ENCODE data around the gene ERVFRD-1. TPM values are rescaled to one million over a fixed set of nuclear protein-coding genes. Genes with fewer than 3 reads are reported as not detected.

The ERVFRD-1 gene, protein sequence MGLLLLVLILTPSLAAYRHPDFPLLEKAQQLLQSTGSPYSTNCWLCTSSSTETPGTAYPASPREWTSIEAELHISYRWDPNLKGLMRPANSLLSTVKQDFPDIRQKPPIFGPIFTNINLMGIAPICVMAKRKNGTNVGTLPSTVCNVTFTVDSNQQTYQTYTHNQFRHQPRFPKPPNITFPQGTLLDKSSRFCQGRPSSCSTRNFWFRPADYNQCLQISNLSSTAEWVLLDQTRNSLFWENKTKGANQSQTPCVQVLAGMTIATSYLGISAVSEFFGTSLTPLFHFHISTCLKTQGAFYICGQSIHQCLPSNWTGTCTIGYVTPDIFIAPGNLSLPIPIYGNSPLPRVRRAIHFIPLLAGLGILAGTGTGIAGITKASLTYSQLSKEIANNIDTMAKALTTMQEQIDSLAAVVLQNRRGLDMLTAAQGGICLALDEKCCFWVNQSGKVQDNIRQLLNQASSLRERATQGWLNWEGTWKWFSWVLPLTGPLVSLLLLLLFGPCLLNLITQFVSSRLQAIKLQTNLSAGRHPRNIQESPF
- total RNA-seq, result under 1 TPM in 1 of 3 donors, not detected in 2; 0.80 TPM

DNA sequence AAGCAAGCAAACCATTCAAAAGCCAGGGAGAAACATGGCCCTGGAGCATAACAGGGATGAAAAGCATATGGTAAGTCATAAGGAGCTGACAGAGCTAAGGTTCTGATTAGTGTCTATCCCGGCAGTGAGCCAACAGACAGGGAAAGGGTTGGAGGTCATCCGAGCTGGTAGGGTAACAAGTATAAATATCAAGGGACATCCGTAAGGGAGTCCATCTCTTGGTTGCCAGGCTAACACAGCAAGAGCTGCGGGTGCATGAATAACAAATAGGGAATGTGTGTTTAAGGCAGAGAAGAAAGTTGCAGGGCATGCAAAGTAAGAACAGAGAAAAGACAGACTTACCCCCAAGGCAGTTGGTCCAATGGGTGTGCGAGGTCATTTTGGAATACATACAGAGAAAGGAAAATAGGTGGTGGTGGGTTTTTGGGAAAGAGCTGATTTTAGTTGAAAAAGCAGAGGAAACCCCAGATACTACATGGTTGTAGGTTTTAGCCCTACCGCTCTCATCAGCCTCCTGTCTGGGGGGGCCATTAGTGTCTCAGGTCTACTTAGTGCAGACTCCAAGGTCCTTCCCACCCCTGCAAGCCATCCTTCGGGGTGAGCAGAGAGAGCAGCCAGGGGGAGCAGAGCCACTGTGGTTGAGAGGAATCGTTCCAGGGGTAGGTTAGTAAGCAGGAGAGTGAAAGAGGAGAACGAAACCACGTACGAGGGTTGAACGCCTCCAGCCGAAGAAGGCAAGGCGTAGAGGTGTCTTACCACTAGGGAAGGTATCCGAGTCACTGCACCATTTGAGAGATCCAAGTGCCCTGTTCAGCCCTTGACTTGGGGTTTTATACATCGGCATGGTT, at the start of gene ERVFRD-1:
TSS of gene ERVFRD-1 (minus strand) at position 805 of the 848 bp plus-strand sequence. CDS start 6,415 bp downstream, outside the sequence.
- intact Hi-C loops (cut with DNase I; ENCODE audit: low total_unique reads), result no loop called here
- Histone ChIP-seq H3K4me3 (no peak within 1 kb of the TSS), H3K36me3 (no peaks in the 10 kb centered on the region), H3K27ac (no peak within 1 kb of the TSS), H3K27me3 (no peaks in the 10 kb centered on the region), H3K9me3 (no peaks in the 10 kb centered on the region), H3K4me1 (no peaks in the 10 kb centered on the region)
- no peak for DNase-seq (ENCODE audit: low spot score in 2 of 2)
- TF ChIP-seq, protein P1, sequence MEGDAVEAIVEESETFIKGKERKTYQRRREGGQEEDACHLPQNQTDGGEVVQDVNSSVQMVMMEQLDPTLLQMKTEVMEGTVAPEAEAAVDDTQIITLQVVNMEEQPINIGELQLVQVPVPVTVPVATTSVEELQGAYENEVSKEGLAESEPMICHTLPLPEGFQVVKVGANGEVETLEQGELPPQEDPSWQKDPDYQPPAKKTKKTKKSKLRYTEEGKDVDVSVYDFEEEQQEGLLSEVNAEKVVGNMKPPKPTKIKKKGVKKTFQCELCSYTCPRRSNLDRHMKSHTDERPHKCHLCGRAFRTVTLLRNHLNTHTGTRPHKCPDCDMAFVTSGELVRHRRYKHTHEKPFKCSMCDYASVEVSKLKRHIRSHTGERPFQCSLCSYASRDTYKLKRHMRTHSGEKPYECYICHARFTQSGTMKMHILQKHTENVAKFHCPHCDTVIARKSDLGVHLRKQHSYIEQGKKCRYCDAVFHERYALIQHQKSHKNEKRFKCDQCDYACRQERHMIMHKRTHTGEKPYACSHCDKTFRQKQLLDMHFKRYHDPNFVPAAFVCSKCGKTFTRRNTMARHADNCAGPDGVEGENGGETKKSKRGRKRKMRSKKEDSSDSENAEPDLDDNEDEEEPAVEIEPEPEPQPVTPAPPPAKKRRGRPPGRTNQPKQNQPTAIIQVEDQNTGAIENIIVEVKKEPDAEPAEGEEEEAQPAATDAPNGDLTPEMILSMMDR (IDR thresholded peaks at IDR 0.05), result no peak

DNA sequence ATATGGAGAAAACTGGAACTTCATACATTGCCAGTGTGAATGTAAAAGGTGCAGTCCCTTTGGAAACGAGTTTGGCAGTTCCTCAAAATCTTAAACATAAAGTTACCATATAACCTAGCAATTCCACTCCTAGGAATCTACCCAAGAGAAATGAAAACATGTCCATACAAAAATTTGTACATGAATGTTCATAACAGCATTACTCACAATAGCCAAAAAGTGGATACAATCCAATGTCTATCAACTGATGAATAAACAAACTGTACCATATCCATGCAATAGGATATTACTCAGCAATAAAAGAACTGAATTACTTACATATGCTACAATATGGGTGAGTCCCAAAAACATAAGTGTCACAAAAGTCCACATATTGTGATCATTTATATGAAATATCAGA, 48.7 kb upstream of the ERVFRD-1 start:
- no peaks in the 10 kb centered on the region for H3K27me3 ChIP-seq
- no peaks in the 10 kb centered on the region for H3K36me3 ChIP-seq
- TF ChIP-seq POLR2AphosphoS5 (IDR thresholded peaks at IDR 0.05) (no peak), POLR2A (IDR thresholded peaks at IDR 0.05) (no peak)
- TF ChIP-seq, protein P1 (IDR thresholded peaks at IDR 0.05), result no peak
- intact Hi-C loops (cut with DNase I; ENCODE audit: low total_unique reads), result no loop called here
- no peak overlapping the region for H3K27ac ChIP-seq
- no peaks in the 10 kb centered on the region for H3K4me1 ChIP-seq
- no peaks in the 10 kb centered on the region for H3K9me3 ChIP-seq
- no peak overlapping the region for H3K4me3 ChIP-seq
- no peak for DNase-seq (ENCODE audit: low spot score in 2 of 2)

DNA sequence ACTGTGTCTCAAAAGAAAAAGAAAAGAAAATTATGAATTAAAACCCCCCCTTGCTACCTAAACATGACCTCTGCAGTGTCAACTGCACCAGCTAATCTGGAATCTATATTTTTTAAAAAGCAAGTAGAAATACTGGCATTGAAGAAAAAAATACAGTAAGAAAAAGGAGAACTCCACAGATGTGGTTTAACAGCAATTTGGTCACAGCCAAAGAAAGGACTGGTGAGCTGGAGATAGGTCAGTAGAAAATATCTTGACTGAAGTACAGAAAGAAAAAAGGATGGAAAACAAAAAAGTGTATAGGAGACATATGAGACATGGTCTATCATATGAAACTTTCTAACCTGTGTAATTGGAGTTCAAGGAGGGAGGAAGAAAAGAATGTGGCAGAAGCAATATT, 44.1 kb upstream of the ERVFRD-1 start:
- H3K9me3 ChIP-seq, result no peaks in the 10 kb centered on the region
- intact Hi-C loops (cut with DNase I; ENCODE audit: low total_unique reads), result no loop called here
- DNase-seq (ENCODE audit: low spot score in 2 of 2), result no peak
- H3K36me3 ChIP-seq, result no peaks in the 10 kb centered on the region
- TF ChIP-seq, protein P1 (IDR thresholded peaks at IDR 0.05), result no peak
- TF ChIP-seq POLR2AphosphoS5 (IDR thresholded peaks at IDR 0.05), result no peak
- TF ChIP-seq POLR2A (IDR thresholded peaks at IDR 0.05), result no peak
- no peak overlapping the region for H3K4me3 ChIP-seq
- no peaks in the 10 kb centered on the region for H3K4me1 ChIP-seq
- H3K27me3 ChIP-seq, result no peaks in the 10 kb centered on the region
- H3K27ac ChIP-seq, result no peak overlapping the region

DNA sequence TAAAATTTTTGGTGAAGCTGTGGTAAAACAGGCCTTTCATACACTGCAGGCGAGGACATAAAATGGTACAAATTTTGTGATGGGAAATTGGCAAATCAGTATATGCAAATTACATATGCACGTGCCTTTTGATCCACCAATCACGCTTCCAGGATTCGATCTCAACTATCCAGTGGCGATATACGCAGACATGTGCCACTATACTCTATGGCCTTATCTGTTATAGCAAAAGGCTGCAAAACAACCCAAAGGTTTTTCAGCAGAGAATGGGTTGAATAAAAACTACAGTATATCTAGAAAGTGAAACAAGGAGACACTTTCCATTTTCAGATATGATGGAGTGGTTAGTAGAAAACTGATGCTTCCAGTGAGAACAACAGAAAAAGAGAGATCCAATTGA, 41.9 kb upstream of the ERVFRD-1 start:
- intact Hi-C loops (cut with DNase I; ENCODE audit: low total_unique reads), result no loop called here
- H3K27me3 ChIP-seq, result no peaks in the 10 kb centered on the region
- TF ChIP-seq POLR2AphosphoS5 (IDR thresholded peaks at IDR 0.05) (no peak), POLR2A (IDR thresholded peaks at IDR 0.05) (no peak)
- TF ChIP-seq, protein P1 (IDR thresholded peaks at IDR 0.05), result no peak
- H3K27ac ChIP-seq, result no peak overlapping the region
- no peak overlapping the region for H3K4me3 ChIP-seq
- no peaks in the 10 kb centered on the region for H3K9me3 ChIP-seq
- no peaks in the 10 kb centered on the region for H3K36me3 ChIP-seq
- no peak for DNase-seq (ENCODE audit: low spot score in 2 of 2)
- H3K4me1 ChIP-seq, result no peaks in the 10 kb centered on the region

DNA sequence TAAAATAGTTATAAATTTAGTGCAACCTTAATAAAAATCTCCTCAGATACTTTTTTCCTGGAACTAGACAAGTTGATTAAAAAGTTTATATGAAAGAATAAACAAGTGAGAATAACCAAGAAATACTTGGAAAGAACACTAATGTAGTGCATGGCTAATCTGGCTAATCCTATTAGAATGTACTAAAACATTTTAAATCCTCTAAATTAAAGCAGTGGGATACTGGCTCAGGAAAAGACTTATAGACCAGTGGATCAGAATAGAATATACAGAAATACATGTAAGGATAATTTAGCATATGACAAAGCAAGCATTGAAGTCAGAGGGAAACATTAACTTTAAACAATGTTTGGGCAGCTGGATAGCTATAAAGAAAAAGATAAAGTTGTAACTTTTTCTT, 41.1 kb upstream of the ERVFRD-1 start:
- no peak overlapping the region for H3K4me3 ChIP-seq
- DNase-seq (ENCODE audit: low spot score in 2 of 2), result no peak

More for the DNA sequence above, 41.1 kb upstream of the ERVFRD-1 start:
- TF ChIP-seq POLR2A (IDR thresholded peaks at IDR 0.05), result no peak
- no peak for TF ChIP-seq POLR2AphosphoS5 (IDR thresholded peaks at IDR 0.05)
- intact Hi-C loops (cut with DNase I; ENCODE audit: low total_unique reads), result no loop called here
- no peak overlapping the region for H3K27ac ChIP-seq
- no peaks in the 10 kb centered on the region for H3K9me3 ChIP-seq
- no peaks in the 10 kb centered on the region for H3K4me1 ChIP-seq
- H3K36me3 ChIP-seq, result no peaks in the 10 kb centered on the region
- no peaks in the 10 kb centered on the region for H3K27me3 ChIP-seq
